ENCODE data around the gene YWHAG. TPM values are rescaled to one million over a fixed set of nuclear protein-coding genes. Genes with fewer than 3 reads are reported as not detected.
A peak's percentile ranks its signal among the peaks of the same experiment; 100 is the strongest.

The YWHAG gene
- total and polyA plus RNA-seq, 9 of the 15 experiments (the other 6 are each of a cell fraction or from before 2014, with no cell fraction given), result 30.4 to 246 (median 94.5) TPM

DNA sequence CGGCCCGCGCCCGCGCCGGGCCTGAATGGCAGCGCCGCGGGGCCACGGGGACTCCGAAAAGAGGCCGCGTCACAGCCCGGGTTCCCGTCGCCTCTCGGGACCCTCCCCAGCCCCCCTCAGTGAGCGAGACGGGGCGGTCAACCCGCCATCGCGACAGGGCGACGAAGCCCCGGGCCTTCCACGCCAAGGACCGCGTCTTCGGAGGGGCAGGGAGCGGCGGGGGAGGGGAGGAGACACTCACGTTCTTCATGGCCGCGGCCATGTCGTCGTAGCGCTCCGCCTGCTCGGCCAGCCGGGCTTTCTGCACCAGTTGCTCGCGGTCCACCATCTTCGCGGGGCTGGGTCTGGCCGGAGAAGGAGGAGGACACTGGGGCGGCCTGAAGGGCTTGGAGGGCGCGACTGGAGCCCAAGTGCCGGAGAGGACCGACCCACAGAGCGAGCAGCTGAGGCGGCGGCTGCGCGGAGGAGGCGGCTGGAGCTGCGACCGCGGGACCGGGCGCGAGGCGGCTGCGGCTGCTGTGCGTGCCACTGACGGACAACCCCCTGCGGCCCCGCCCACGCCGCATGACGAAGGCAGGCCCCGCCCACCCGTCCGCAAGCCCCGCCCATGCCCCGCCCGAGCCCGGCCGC, at the start of gene YWHAG (continued):
- TF ChIP-seq, protein P1, sequence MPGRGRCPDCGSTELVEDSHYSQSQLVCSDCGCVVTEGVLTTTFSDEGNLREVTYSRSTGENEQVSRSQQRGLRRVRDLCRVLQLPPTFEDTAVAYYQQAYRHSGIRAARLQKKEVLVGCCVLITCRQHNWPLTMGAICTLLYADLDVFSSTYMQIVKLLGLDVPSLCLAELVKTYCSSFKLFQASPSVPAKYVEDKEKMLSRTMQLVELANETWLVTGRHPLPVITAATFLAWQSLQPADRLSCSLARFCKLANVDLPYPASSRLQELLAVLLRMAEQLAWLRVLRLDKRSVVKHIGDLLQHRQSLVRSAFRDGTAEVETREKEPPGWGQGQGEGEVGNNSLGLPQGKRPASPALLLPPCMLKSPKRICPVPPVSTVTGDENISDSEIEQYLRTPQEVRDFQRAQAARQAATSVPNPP (IDR thresholded peaks at IDR 0.05; ENCODE audit: borderline replicate concordance, insufficient read depth, insufficient read length), result no peak
- TF ChIP-seq SMAD3 (CRISPR knock-in tag; conservative IDR thresholded peaks at IDR 0.05), result 0 out of 2 replicates have a peak, but pooled peaks have one; percentile 60
- TF ChIP-seq CHD1 (IDR thresholded peaks at IDR 0.05; ENCODE audit: low read length), result peak; percentile 88
- peak; percentile 47; the same call in 1 of the 2 replicates for TF ChIP-seq MBD2 (IDR thresholded peaks at IDR 0.05; ENCODE audit: borderline replicate concordance, low read depth)
- TF ChIP-seq KHSRP (IDR thresholded peaks at IDR 0.05), result no peak
- TF ChIP-seq, protein P2, sequence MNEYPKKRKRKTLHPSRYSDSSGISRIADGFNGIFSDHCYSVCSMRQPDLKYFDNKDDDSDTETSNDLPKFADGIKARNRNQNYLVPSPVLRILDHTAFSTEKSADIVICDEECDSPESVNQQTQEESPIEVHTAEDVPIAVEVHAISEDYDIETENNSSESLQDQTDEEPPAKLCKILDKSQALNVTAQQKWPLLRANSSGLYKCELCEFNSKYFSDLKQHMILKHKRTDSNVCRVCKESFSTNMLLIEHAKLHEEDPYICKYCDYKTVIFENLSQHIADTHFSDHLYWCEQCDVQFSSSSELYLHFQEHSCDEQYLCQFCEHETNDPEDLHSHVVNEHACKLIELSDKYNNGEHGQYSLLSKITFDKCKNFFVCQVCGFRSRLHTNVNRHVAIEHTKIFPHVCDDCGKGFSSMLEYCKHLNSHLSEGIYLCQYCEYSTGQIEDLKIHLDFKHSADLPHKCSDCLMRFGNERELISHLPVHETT (CRISPR knock-in tag; conservative IDR thresholded peaks at IDR 0.05 in 1 of 2, IDR thresholded peaks at IDR 0.05 in 1 of 2), result no peak
- no peak for TF ChIP-seq RFX7 (CRISPR knock-in tag; IDR thresholded peaks at IDR 0.05)
- no peak for TF ChIP-seq RFX1 (IDR thresholded peaks at IDR 0.05)
- TF ChIP-seq, protein P3, sequence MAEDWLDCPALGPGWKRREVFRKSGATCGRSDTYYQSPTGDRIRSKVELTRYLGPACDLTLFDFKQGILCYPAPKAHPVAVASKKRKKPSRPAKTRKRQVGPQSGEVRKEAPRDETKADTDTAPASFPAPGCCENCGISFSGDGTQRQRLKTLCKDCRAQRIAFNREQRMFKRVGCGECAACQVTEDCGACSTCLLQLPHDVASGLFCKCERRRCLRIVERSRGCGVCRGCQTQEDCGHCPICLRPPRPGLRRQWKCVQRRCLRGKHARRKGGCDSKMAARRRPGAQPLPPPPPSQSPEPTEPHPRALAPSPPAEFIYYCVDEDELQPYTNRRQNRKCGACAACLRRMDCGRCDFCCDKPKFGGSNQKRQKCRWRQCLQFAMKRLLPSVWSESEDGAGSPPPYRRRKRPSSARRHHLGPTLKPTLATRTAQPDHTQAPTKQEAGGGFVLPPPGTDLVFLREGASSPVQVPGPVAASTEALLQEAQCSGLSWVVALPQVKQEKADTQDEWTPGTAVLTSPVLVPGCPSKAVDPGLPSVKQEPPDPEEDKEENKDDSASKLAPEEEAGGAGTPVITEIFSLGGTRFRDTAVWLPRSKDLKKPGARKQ (CRISPR knock-in tag; IDR thresholded peaks at IDR 0.05), result no peak
- TF ChIP-seq POLR2G (IDR thresholded peaks at IDR 0.05; ENCODE audit: low read depth, low read length), result peak; percentile 97
- TF ChIP-seq ADNP (tag; IDR thresholded peaks at IDR 0.05), result no peak
- peak in 1 of 2 experiments; percentile 17; a peak in 1 of 3 replicates for TF ChIP-seq CBX3 (IDR thresholded peaks at IDR 0.05; ENCODE audit: borderline replicate concordance in 1 of 2, low read length in 2 of 2)
- no peak for TF ChIP-seq POLR3A (IDR thresholded peaks at IDR 0.05; ENCODE audit: borderline replicate concordance, extremely low read depth, insufficient read depth, insufficient read length)
- TF ChIP-seq ZNF354B (CRISPR knock-in tag; IDR thresholded peaks at IDR 0.05), result no peak
- no peak for TF ChIP-seq ELF1 (tag; IDR thresholded peaks at IDR 0.05)
- no peak for TF ChIP-seq BDP1 (IDR thresholded peaks at IDR 0.05; ENCODE audit: insufficient read depth, insufficient read length)
- TF ChIP-seq ZNF174 (CRISPR knock-in tag; IDR thresholded peaks at IDR 0.05), result no peak
- peak; percentile 91 for TF ChIP-seq HLTF (IDR thresholded peaks at IDR 0.05)
- TF ChIP-seq, protein P4, sequence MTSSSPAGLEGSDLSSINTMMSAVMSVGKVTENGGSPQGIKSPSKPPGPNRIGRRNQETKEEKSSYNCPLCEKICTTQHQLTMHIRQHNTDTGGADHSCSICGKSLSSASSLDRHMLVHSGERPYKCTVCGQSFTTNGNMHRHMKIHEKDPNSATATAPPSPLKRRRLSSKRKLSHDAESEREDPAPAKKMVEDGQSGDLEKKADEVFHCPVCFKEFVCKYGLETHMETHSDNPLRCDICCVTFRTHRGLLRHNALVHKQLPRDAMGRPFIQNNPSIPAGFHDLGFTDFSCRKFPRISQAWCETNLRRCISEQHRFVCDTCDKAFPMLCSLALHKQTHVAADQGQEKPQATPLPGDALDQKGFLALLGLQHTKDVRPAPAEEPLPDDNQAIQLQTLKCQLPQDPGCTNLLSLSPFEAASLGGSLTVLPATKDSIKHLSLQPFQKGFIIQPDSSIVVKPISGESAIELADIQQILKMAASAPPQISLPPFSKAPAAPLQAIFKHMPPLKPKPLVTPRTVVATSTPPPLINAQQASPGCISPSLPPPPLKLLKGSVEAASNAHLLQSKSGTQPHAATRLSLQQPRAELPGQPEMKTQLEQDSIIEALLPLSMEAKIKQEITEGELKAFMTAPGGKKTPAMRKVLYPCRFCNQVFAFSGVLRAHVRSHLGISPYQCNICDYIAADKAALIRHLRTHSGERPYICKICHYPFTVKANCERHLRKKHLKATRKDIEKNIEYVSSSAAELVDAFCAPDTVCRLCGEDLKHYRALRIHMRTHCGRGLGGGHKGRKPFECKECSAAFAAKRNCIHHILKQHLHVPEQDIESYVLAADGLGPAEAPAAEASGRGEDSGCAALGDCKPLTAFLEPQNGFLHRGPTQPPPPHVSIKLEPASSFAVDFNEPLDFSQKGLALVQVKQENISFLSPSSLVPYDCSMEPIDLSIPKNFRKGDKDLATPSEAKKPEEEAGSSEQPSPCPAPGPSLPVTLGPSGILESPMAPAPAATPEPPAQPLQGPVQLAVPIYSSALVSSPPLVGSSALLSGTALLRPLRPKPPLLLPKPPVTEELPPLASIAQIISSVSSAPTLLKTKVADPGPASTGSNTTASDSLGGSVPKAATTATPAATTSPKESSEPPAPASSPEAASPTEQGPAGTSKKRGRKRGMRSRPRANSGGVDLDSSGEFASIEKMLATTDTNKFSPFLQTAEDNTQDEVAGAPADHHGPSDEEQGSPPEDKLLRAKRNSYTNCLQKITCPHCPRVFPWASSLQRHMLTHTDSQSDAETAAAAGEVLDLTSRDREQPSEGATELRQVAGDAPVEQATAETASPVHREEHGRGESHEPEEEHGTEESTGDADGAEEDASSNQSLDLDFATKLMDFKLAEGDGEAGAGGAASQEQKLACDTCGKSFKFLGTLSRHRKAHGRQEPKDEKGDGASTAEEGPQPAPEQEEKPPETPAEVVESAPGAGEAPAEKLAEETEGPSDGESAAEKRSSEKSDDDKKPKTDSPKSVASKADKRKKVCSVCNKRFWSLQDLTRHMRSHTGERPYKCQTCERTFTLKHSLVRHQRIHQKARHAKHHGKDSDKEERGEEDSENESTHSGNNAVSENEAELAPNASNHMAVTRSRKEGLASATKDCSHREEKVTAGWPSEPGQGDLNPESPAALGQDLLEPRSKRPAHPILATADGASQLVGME (CRISPR knock-in tag; IDR thresholded peaks at IDR 0.05), result no peak; the same call in 1 of the 2 replicates
